Endodermal cell (in vitro differentiated cells): Measurements from ENCODE around the gene PSMF1. TPM values are rescaled to one million over a fixed set of nuclear protein-coding genes. Genes with fewer than 3 reads are reported as not detected.

Source experiments
- DNase-seq: peaks from one replicate; pipeline ENCODE4 v3.0.0-alpha.2; 2017
- H3K27ac ChIP-seq: 2 replicates; pipeline ENCODE4 v1.5.1; 2013; ENCODE audit warnings: mild to moderate bottlenecking, low read depth, low read length, moderate library complexity
- H3K27me3 ChIP-seq: 2 replicates; pipeline ENCODE4 v1.6.1; 2013; ENCODE audit warnings: mild to moderate bottlenecking, low read length, moderate library complexity; ENCODE audit not compliant: insufficient read depth, control insufficient read depth, poor library complexity, severe bottlenecking
- H3K36me3 ChIP-seq: 2 replicates; pipeline ENCODE4 v1.7.0; 2013; ENCODE audit warnings: mild to moderate bottlenecking, low read length, moderate library complexity; ENCODE audit not compliant: control insufficient read depth, insufficient read depth
- H3K4me1 ChIP-seq: one replicate; pipeline ENCODE4 v1.7.0; 2013; ENCODE audit warnings: low read length; ENCODE audit not compliant: control insufficient read depth, insufficient read depth
- H3K4me3 ChIP-seq: 2 replicates; pipeline ENCODE4 v1.5.1; 2013; ENCODE audit warnings: mild to moderate bottlenecking, low read length, moderate library complexity
- H3K9ac ChIP-seq: 2 replicates; pipeline ENCODE4 v1.6.1; 2013; ENCODE audit warnings: mild to moderate bottlenecking, low read length, moderate library complexity; ENCODE audit not compliant: poor library complexity, severe bottlenecking; ENCODE audit errors: extremely low read depth
- H3K9me3 ChIP-seq: 2 replicates; pipeline ENCODE4 v1.6.1; 2013; ENCODE audit warnings: mild to moderate bottlenecking, low read length, moderate library complexity; ENCODE audit not compliant: control insufficient read depth
- H3K27ac Mint-ChIP-seq: 2 replicates; pipeline ENCODE4 v1.8.0; 2020; ENCODE audit warnings: mixed read lengths
- H3K27me3 Mint-ChIP-seq: 2 replicates; pipeline ENCODE4 v1.8.0; 2021; ENCODE audit warnings: mild to moderate bottlenecking, mixed read lengths; ENCODE audit not compliant: insufficient read depth
- H3K36me3 Mint-ChIP-seq: 2 replicates; pipeline ENCODE4 v1.8.0; 2020; ENCODE audit warnings: low read depth, mixed read lengths
- H3K4me1 Mint-ChIP-seq: 2 replicates; pipeline ENCODE4 v1.8.0; 2020; ENCODE audit warnings: mixed read lengths
- H3K4me3 Mint-ChIP-seq: 2 replicates; pipeline ENCODE4 v1.8.0; 2020; ENCODE audit warnings: mild to moderate bottlenecking, moderate library complexity, mixed read lengths
- H3K9me3 Mint-ChIP-seq: 2 replicates; pipeline ENCODE4 v1.8.0; 2020; ENCODE audit warnings: mild to moderate bottlenecking, mixed read lengths
- WGBS, 2 experiments: methylation state at CpG; one replicate each; pipeline versions ENCODE4 v1.1.5 to v1.1.7; 2013; ENCODE audit warnings: missing lambda C conversion rate in 2 of 2, mixed read lengths in 1 of 2; ENCODE audit not compliant: insufficient coverage in 1 of 2, insufficient read length in 1 of 2; 5-methylcytosine and 5-hydroxymethylcytosine counted together
- total RNA-seq, 2 donors: library from RNA; stranded (reverse); fragmentation: NEBNext Ultra II Directional in 1 of 2; extraction: Animal tissue kit (Norgen Biotek cat#: 25700) in 1 of 2; gene quantifications; 2 replicates in 1 of 2; 3 replicates in 1 of 2; pipeline ENCODE4 v1.2.1, GENCODE V29; 2021
- TF ChIP-seq, protein P1 (sequence below): fragments of 200-600 bp; sonication (generic); conservative IDR thresholded peaks from 2 replicates; pipeline ENCODE4 v1.5.0; 2021; ENCODE audit warnings: antibody characterized with exemption, mild to moderate bottlenecking

PSMF1 gene
- total RNA-seq, 2 donors from 2014 or later = 72.5 to 84.7 TPM

DNA sequence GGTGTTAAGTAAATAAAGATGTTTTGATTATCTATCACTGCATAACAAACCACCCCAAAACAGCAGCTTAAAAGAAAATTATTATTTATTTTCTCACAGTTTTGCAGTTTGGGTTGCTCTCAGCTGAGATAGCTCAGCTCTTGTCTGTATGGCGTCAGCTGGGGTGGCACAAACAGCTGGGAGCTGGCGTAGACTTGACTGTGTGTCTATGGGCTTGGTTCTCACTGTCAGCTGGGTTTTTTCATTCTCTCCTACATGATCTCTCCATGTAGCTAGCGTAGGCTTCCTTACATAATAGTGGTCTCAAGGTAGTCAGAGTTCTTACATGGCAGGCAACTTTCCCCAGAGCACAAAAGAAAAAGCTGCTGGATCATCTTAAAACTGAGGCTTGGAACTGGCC is 72.9 kb downstream of the PSMF1 start:
- WGBS, 2 experiments = 88 to 92% methylated on average over 1 to 3 of the region's 3 CpGs
- Mint-ChIP-seq H3K4me3 (no peak overlapping the region), H3K27ac (no peak overlapping the region)

DNA sequence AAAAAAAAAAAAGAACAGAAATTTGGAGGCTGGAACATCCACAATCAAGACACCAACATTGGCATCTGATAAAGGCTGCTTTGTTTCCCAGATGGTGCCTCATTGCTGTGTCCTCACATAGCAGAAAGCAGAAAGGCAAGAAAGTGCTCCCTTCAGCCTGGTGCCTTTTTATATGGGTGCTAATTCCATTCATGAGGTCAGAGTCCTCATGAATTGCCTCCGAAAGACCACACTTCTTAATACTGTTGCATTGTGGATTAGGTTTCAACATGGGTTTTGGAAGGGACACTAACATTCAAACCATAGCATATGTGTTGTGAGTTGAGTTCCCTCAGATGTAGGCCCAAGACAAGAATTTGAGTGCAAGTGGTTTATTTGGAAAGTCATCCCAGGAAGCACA is 76.8 kb downstream of the PSMF1 start:
- no peak overlapping the region for H3K4me3 ChIP-seq
- H3K27me3 Mint-ChIP-seq = peaks cover 42% of the 10 kb centered on the region
- H3K36me3 Mint-ChIP-seq = no peaks in the 10 kb centered on the region
- H3K36me3 ChIP-seq = no peaks in the 10 kb centered on the region
- no peak overlapping the region for H3K27ac ChIP-seq
- 90% methylated on average over 1 of the region's 1 CpG; no CpG with 5 or more reads in 1 of the 2 experiments for WGBS, 2 experiments
- no peak for DNase-seq
- H3K9me3 ChIP-seq = no peaks in the 10 kb centered on the region
- H3K27ac Mint-ChIP-seq = no peak overlapping the region
- H3K9me3 Mint-ChIP-seq = no peaks in the 10 kb centered on the region
- H3K9ac ChIP-seq = no peak overlapping the region
- no peaks in the 10 kb centered on the region for H3K4me1 Mint-ChIP-seq
- H3K4me3 Mint-ChIP-seq = no peak overlapping the region
- H3K4me1 ChIP-seq = no peaks in the 10 kb centered on the region
- peaks cover 20% of the 10 kb centered on the region for H3K27me3 ChIP-seq
- TF ChIP-seq, protein P1, sequence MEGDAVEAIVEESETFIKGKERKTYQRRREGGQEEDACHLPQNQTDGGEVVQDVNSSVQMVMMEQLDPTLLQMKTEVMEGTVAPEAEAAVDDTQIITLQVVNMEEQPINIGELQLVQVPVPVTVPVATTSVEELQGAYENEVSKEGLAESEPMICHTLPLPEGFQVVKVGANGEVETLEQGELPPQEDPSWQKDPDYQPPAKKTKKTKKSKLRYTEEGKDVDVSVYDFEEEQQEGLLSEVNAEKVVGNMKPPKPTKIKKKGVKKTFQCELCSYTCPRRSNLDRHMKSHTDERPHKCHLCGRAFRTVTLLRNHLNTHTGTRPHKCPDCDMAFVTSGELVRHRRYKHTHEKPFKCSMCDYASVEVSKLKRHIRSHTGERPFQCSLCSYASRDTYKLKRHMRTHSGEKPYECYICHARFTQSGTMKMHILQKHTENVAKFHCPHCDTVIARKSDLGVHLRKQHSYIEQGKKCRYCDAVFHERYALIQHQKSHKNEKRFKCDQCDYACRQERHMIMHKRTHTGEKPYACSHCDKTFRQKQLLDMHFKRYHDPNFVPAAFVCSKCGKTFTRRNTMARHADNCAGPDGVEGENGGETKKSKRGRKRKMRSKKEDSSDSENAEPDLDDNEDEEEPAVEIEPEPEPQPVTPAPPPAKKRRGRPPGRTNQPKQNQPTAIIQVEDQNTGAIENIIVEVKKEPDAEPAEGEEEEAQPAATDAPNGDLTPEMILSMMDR = no peak

More for the DNA sequence above, 72.9 kb downstream of the PSMF1 start:
- Histone ChIP-seq H3K4me3 (no peak overlapping the region), H3K27me3 (peaks cover 23% of the 10 kb centered on the region), H3K36me3 (no peaks in the 10 kb centered on the region), H3K9me3 (no peaks in the 10 kb centered on the region), H3K4me1 (peaks cover 5% of the 10 kb centered on the region), H3K27ac (no peak overlapping the region), H3K9ac (no peak overlapping the region)
- H3K36me3 Mint-ChIP-seq = no peaks in the 10 kb centered on the region
- H3K27me3 Mint-ChIP-seq = peaks cover 34% of the 10 kb centered on the region
- no peak for DNase-seq
- TF ChIP-seq, protein P1 = no peak
- no peaks in the 10 kb centered on the region for H3K9me3 Mint-ChIP-seq
- H3K4me1 Mint-ChIP-seq = no peaks in the 10 kb centered on the region

DNA sequence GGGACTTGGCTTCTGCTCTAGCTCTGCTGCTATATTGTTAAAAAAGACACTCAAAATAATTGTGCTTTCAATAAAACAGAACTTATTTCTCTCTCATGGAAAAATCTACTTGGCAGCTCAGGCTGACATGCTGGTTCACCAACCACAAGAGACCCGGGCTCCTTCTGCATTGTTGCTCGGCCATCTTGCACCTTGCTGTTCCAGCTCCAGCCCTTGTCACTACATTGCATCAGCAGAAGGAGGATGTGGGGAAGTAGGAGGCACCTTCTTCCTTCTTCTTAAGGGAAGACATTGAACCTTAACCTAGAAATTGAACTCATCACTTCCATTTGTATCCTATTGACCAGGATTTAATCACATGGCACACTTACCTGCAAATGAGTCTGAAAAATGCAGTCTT is 78.2 kb downstream of the PSMF1 start:
- Histone ChIP-seq H3K36me3 (no peaks in the 10 kb centered on the region), H3K9me3 (no peaks in the 10 kb centered on the region), H3K4me3 (no peak overlapping the region), H3K4me1 (no peaks in the 10 kb centered on the region), H3K27ac (no peak overlapping the region), H3K9ac (no peak overlapping the region), H3K27me3 (peaks cover 10% of the 10 kb centered on the region)
- no peak for DNase-seq
- 93% methylated on average over 2 of the region's 2 CpGs; no CpG with 5 or more reads in 1 of the 2 experiments for WGBS, 2 experiments
- Mint-ChIP-seq H3K9me3 (no peaks in the 10 kb centered on the region), H3K36me3 (no peaks in the 10 kb centered on the region), H3K4me1 (no peaks in the 10 kb centered on the region), H3K27me3 (peaks cover 30% of the 10 kb centered on the region), H3K4me3 (no peak overlapping the region), H3K27ac (no peak overlapping the region)
- TF ChIP-seq, protein P1 = no peak
